Lung microvascular endothelial cell (primary cell): ENCODE measurements around the gene RFXANK. TPM values are rescaled to one million over a fixed set of nuclear protein-coding genes. Genes with fewer than 3 reads are reported as not detected.

ENCODE experiments used
- DNase-seq, 2 donors: peaks; one replicate each; pipeline versions ENCODE4 v3.0.0 to v3.0.0-alpha.2; 2010; ENCODE audit warnings: low read depth in 2 of 2
- total RNA-seq: library from RNA; depleted of rRNA; stranded (reverse); fragments of >200 nt; gene quantifications from 2 replicates; pipeline ENCODE4 v1.2.1, GENCODE V29; 2014

Gene RFXANK
- total RNA-seq, 1 donor from 2014 or later: 67.5 TPM

- no peak for DNase-seq
These were observed 35.2 kb downstream of the RFXANK start for GRCh38 chr19:19227217-19227616.

GRCh38 chr19:19229701-19230100 is 37.6 kb downstream of the RFXANK start:
- DNase-seq: no peak

- DNase-seq: no peak
These were observed 38.9 kb downstream of the RFXANK start for GRCh38 chr19:19230999-19231398.

- no peak for DNase-seq
These were observed 40.2 kb downstream of the RFXANK start for GRCh38 chr19:19232261-19232721.

- no peak for DNase-seq
These were observed 42.3 kb downstream of the RFXANK start for GRCh38 chr19:19234220-19234816.

GRCh38 chr19:19236173-19236572 is 44.1 kb downstream of the RFXANK start:
- DNase-seq: no peak

GRCh38 chr19:19238126-19238894 is 46.3 kb downstream of the RFXANK start:
- DNase-seq: no peak

GRCh38 chr19:19239675-19240074 is 47.6 kb downstream of the RFXANK start:
- no peak for DNase-seq

- no peak for DNase-seq
These were observed 48.4 kb downstream of the RFXANK start for GRCh38 chr19:19240476-19240875.

- no peak for DNase-seq
These were observed 58.2 kb downstream of the RFXANK start for GRCh38 chr19:19250196-19250801.

Other genes starting within 250 kb of the RFXANK start
- gene SUGP2, start 158.7 kb upstream of the RFXANK start, total RNA-seq: 8.1 and 14.7 TPM in 2 replicates
- 32.3 and 49.8 TPM in 2 replicates for gene ARMC6, start 158.7 kb upstream of the RFXANK start, total RNA-seq
- gene SLC25A42, start 128.3 kb upstream of the RFXANK start, total RNA-seq: 2.8 and 3.0 TPM in 2 replicates
- gene TMEM161A, start 53.8 kb upstream of the RFXANK start, total RNA-seq: 11.3 and 14.7 TPM in 2 replicates
- gene MEF2B, start 22.0 kb upstream of the RFXANK start, total RNA-seq: under 0.01 and 0.20 TPM in 2 replicates
- 15.0 and 18.5 TPM in 2 replicates for gene BORCS8, start 106 bp upstream of the RFXANK start, total RNA-seq
- 5.2 and 8.5 TPM in 2 replicates for gene NR2C2AP, start 11.2 kb downstream of the RFXANK start, total RNA-seq
- gene NCAN, start 19.7 kb downstream of the RFXANK start, total RNA-seq: not detected in 2 replicates
- not detected in 2 replicates for gene TM6SF2, start 81.0 kb downstream of the RFXANK start, total RNA-seq
- gene SUGP1, start 128.3 kb downstream of the RFXANK start, total RNA-seq: 16.1 and 22.6 TPM in 2 replicates
- 18.1 and 22.6 TPM in 2 replicates for gene MAU2, start 128.6 kb downstream of the RFXANK start, total RNA-seq
- 27.0 and 37.5 TPM in 2 replicates for gene GATAD2A, start 213.4 kb downstream of the RFXANK start, total RNA-seq